ENCODE results near the gene PRKAG3.

- TF ChIP-seq SIN3A (IDR thresholded peaks at IDR 0.05; ENCODE audit: borderline replicate concordance, low read depth, low read length) (no peak), RFX5 (IDR thresholded peaks at IDR 0.05; ENCODE audit: low read length) (no peak), CTCF (IDR thresholded peaks at IDR 0.05) (no peak), MXI1 (IDR thresholded peaks at IDR 0.05; ENCODE audit: low read depth, low read length) (no peak), EP300 (IDR thresholded peaks at IDR 0.05; ENCODE audit: borderline replicate concordance in 1 of 2, low read depth in 1 of 2, low read length in 1 of 2) (no peak), USF2 (IDR thresholded peaks at IDR 0.05; ENCODE audit: borderline replicate concordance, low read depth, low read length) (no peak), GATA2 (CRISPR knock-in tag; IDR thresholded peaks at IDR 0.05) (no peak), EZH2phosphoT487 (IDR thresholded peaks at IDR 0.05; ENCODE audit: borderline replicate concordance, low read depth) (no peak), ZBTB33 (IDR thresholded peaks at IDR 0.05; ENCODE audit: borderline replicate concordance, low read depth) (no peak), REST (IDR thresholded peaks at IDR 0.05; ENCODE audit: low read depth, low read length) (no peak), SMC3 (IDR thresholded peaks at IDR 0.05; ENCODE audit: low read depth, low read length) (no peak), POLR2AphosphoS5 (IDR thresholded peaks at IDR 0.05; ENCODE audit: low read depth, low read length) (no peak)
Observed at GRCh38 chr2:218807626-218808025, 24.0 kb downstream of the PRKAG3 start.

Data from SK-N-SH (cell line).